ENCODE results near the gene DAZL.

GRCh38 chr3:16632395-16632794, 27.2 kb upstream of the DAZL start:
- TF ChIP-seq CTCF (IDR thresholded peaks at IDR 0.05; ENCODE audit: borderline replicate concordance, extremely low read depth, low read length, poor library complexity, severe bottlenecking) (no peak), EZH2 (IDR thresholded peaks at IDR 0.05; ENCODE audit: borderline replicate concordance, low read depth, low read length, severe bottlenecking) (no peak)
